SK-N-SH treated with all-trans-retinoic acid at 6 μM for 48 hours (cell line): Measurements from ENCODE around the gene PAQR5.

Experiments used
- ATAC-seq: fragments of 200-7000 bp; cut with Tn5 transposase; 3 replicates; pipeline ENCODE4 v1.9.1; 2020; ENCODE audit warnings: mild to moderate bottlenecking, moderate library complexity
- ARNTL ChIP-seq: fragments of 450-650 bp; formaldehyde crosslinking; IDR thresholded peaks from 2 replicates; pipeline ENCODE4 v1.5.0; 2020; ENCODE audit warnings: low read depth, mild to moderate bottlenecking, moderate library complexity, borderline replicate concordance
- BACH2 ChIP-seq: fragments of 250-450 bp; sonication (Bioruptor Pico); IDR thresholded peaks from 2 replicates; pipeline ENCODE4 v1.9.0; 2021; ENCODE audit warnings: mild to moderate bottlenecking, borderline replicate concordance
- CSDC2 ChIP-seq: fragments of 250-450 bp; sonication (Bioruptor Pico); IDR thresholded peaks from 2 replicates; pipeline ENCODE4 v1.5.0; 2020; ENCODE audit warnings: mild to moderate bottlenecking, moderate library complexity
- CSRNP3 ChIP-seq: fragments of 250-450 bp; sonication (Bioruptor Pico); IDR thresholded peaks from 2 replicates; pipeline ENCODE4 v1.5.1; 2021; ENCODE audit warnings: mild to moderate bottlenecking, moderate library complexity
- ESRRG ChIP-seq: fragments of 250-450 bp; sonication (Bioruptor Pico); IDR thresholded peaks from 2 replicates; pipeline ENCODE4 v1.6.1; 2021; ENCODE audit warnings: mild to moderate bottlenecking
- GLIS3 ChIP-seq: fragments of 250-450 bp; sonication (Bioruptor Pico); IDR thresholded peaks from 2 replicates; pipeline ENCODE4 v1.5.0; 2020; ENCODE audit warnings: mild to moderate bottlenecking, moderate library complexity
- ISL1 ChIP-seq: fragments of 250-450 bp; sonication (Bioruptor Pico); IDR thresholded peaks from 2 replicates; pipeline ENCODE4 v2.1.2; 2022; ENCODE audit warnings: mild to moderate bottlenecking, moderate library complexity
- OSR1 ChIP-seq: fragments of 250-450 bp; sonication (Bioruptor Pico); IDR thresholded peaks from 2 replicates; pipeline ENCODE4 v1.8.0; 2022; ENCODE audit warnings: moderate library complexity, mild to moderate bottlenecking, inconsistent platforms
- PPARA ChIP-seq: fragments of 250-450 bp; sonication (Bioruptor Pico); IDR thresholded peaks from 2 replicates; pipeline ENCODE4 v1.5.0; 2020; ENCODE audit warnings: mild to moderate bottlenecking, borderline replicate concordance
- RARB ChIP-seq: fragments of 250-450 bp; sonication (Bioruptor Pico); IDR thresholded peaks from 2 replicates; pipeline ENCODE4 v1.8.0; 2021; ENCODE audit warnings: mild to moderate bottlenecking, moderate library complexity
- SNAI2 ChIP-seq: fragments of 250-450 bp; sonication (Bioruptor Pico); IDR thresholded peaks from 2 replicates; pipeline ENCODE4 v1.5.0; 2020; ENCODE audit warnings: mild to moderate bottlenecking, moderate library complexity
- TCF4 ChIP-seq: fragments of 250-450 bp; sonication (Bioruptor Pico); IDR thresholded peaks from 2 replicates; pipeline ENCODE4 v1.8.0; 2021; ENCODE audit warnings: mild to moderate bottlenecking, moderate library complexity, borderline replicate concordance
- TOX ChIP-seq: fragments of 250-450 bp; sonication (Bioruptor Pico); IDR thresholded peaks from 2 replicates; pipeline ENCODE4 v1.8.0; 2021; ENCODE audit warnings: mild to moderate bottlenecking, moderate library complexity, borderline replicate concordance
- TSHZ2 ChIP-seq: fragments of 250-450 bp; sonication (Bioruptor Pico); IDR thresholded peaks from 2 replicates; pipeline ENCODE4 v1.5.0; 2020; ENCODE audit warnings: mild to moderate bottlenecking, moderate library complexity
- ZFP3 ChIP-seq: fragments of 250-450 bp; sonication (Bioruptor Pico); IDR thresholded peaks from 2 replicates; pipeline ENCODE4 v1.5.0; 2020; ENCODE audit warnings: mild to moderate bottlenecking, moderate library complexity
- ZFP30 ChIP-seq: fragments of 450-650 bp; formaldehyde crosslinking; IDR thresholded peaks from 2 replicates; pipeline ENCODE4 v1.5.0; 2022; ENCODE audit warnings: mild to moderate bottlenecking, moderate library complexity
- ZNF565 ChIP-seq: fragments of 450-650 bp; formaldehyde crosslinking; conservative IDR thresholded peaks from 2 replicates; pipeline ENCODE4 v1.5.0; 2020; ENCODE audit warnings: low read depth, mild to moderate bottlenecking, moderate library complexity
- ZNF70 ChIP-seq: fragments of 450-650 bp; formaldehyde crosslinking; IDR thresholded peaks from 2 replicates; pipeline ENCODE4 v1.5.0; 2020; ENCODE audit warnings: mild to moderate bottlenecking, moderate library complexity
- ZNF8 ChIP-seq: fragments of 450-650 bp; formaldehyde crosslinking; IDR thresholded peaks from 2 replicates; pipeline ENCODE4 v1.5.0; 2020; ENCODE audit warnings: mild to moderate bottlenecking, moderate library complexity
- TF ChIP-seq, protein P1 (sequence below): fragments of 250-450 bp; sonication (Bioruptor Pico); IDR thresholded peaks from 2 replicates; pipeline ENCODE4 v1.5.1; 2020; ENCODE audit warnings: low read depth, mild to moderate bottlenecking, moderate library complexity
- TF ChIP-seq, protein P2 (sequence below): fragments of 250-450 bp; sonication (Bioruptor Pico); IDR thresholded peaks from 2 replicates; pipeline ENCODE4 v1.8.0; 2020; ENCODE audit warnings: mild to moderate bottlenecking, moderate library complexity, borderline replicate concordance
- TF ChIP-seq, protein P3 (sequence below): fragments of 250-450 bp; sonication (Bioruptor Pico); IDR thresholded peaks from 2 replicates; pipeline ENCODE4 v1.8.0; 2021; ENCODE audit warnings: low read depth, mild to moderate bottlenecking, moderate library complexity, borderline replicate concordance

The PAQR5 gene

DNA sequence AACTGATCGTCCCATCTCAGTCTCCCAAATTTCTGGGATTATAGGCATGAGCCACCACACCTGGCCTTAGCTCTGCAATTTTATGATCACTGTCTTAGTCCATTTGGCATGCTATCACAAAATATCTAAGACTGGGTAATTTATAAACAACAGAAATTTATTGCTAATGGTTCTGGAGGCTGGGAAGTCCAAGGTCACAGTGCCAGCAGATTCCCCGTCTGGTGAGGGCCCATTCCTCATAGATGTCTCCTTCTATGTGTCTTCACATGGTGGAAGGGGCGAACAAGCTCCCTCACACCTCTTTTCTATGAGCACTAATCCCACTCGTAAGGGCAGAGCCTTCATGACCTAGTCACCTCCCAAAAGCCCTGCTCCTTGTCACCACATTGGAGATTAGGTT, 60.1 kb downstream of the PAQR5 start:
- ATAC-seq, result no peak

GRCh38 chr15:69359722-69360121, 61.0 kb downstream of the PAQR5 start:
- ATAC-seq, result no peak; the same call in 2 of the 3 replicates
- no peak for TF ChIP-seq ZNF70 (CRISPR knock-in tag)
- no peak for TF ChIP-seq TOX (CRISPR knock-in tag)
- TF ChIP-seq SNAI2, result no peak
- TF ChIP-seq ZFP3, result no peak
- TF ChIP-seq TCF4 (CRISPR knock-in tag), result no peak
- TF ChIP-seq TSHZ2 (CRISPR knock-in tag), result no peak
- TF ChIP-seq ISL1 (CRISPR knock-in tag), result no peak
- TF ChIP-seq CSDC2 (CRISPR knock-in tag), result no peak
- TF ChIP-seq, protein P1, sequence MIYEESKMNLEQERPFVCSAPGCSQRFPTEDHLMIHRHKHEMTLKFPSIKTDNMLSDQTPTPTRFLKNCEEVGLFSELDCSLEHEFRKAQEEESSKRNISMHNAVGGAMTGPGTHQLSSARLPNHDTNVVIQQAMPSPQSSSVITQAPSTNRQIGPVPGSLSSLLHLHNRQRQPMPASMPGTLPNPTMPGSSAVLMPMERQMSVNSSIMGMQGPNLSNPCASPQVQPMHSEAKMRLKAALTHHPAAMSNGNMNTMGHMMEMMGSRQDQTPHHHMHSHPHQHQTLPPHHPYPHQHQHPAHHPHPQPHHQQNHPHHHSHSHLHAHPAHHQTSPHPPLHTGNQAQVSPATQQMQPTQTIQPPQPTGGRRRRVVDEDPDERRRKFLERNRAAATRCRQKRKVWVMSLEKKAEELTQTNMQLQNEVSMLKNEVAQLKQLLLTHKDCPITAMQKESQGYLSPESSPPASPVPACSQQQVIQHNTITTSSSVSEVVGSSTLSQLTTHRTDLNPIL (CRISPR knock-in tag), result no peak
- TF ChIP-seq CSRNP3 (CRISPR knock-in tag), result no peak
- TF ChIP-seq, protein P2, sequence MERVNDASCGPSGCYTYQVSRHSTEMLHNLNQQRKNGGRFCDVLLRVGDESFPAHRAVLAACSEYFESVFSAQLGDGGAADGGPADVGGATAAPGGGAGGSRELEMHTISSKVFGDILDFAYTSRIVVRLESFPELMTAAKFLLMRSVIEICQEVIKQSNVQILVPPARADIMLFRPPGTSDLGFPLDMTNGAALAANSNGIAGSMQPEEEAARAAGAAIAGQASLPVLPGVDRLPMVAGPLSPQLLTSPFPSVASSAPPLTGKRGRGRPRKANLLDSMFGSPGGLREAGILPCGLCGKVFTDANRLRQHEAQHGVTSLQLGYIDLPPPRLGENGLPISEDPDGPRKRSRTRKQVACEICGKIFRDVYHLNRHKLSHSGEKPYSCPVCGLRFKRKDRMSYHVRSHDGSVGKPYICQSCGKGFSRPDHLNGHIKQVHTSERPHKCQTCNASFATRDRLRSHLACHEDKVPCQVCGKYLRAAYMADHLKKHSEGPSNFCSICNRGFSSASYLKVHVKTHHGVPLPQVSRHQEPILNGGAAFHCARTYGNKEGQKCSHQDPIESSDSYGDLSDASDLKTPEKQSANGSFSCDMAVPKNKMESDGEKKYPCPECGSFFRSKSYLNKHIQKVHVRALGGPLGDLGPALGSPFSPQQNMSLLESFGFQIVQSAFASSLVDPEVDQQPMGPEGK (CRISPR knock-in tag), result no peak
- TF ChIP-seq, all 23 proteins: peak for 0

More for the DNA sequence above, 60.1 kb downstream of the PAQR5 start:
- TF ChIP-seq TSHZ2 (CRISPR knock-in tag), result no peak
- TF ChIP-seq CSRNP3 (CRISPR knock-in tag), result no peak
- TF ChIP-seq TOX (CRISPR knock-in tag), result no peak
- TF ChIP-seq TCF4 (CRISPR knock-in tag), result no peak
- no peak for TF ChIP-seq GLIS3 (CRISPR knock-in tag)
- TF ChIP-seq ZNF70 (CRISPR knock-in tag), result no peak
- TF ChIP-seq ZFP3, result no peak
- no peak for TF ChIP-seq ZFP30 (CRISPR knock-in tag)
- TF ChIP-seq PPARA, result no peak
- TF ChIP-seq ZNF8 (CRISPR knock-in tag), result no peak
- no peak for TF ChIP-seq ZNF565 (CRISPR knock-in tag)
- TF ChIP-seq CSDC2 (CRISPR knock-in tag), result no peak
- no peak for TF ChIP-seq BACH2 (CRISPR knock-in tag)
- TF ChIP-seq, protein P3, sequence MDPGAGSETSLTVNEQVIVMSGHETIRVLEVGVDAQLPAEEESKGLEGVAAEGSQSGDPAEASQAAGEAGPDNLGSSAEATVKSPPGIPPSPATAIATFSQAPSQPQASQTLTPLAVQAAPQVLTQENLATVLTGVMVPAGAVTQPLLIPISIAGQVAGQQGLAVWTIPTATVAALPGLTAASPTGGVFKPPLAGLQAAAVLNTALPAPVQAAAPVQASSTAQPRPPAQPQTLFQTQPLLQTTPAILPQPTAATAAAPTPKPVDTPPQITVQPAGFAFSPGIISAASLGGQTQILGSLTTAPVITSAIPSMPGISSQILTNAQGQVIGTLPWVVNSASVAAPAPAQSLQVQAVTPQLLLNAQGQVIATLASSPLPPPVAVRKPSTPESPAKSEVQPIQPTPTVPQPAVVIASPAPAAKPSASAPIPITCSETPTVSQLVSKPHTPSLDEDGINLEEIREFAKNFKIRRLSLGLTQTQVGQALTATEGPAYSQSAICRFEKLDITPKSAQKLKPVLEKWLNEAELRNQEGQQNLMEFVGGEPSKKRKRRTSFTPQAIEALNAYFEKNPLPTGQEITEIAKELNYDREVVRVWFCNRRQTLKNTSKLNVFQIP (CRISPR knock-in tag), result no peak
- no peak for TF ChIP-seq OSR1
- no peak for TF ChIP-seq ISL1 (CRISPR knock-in tag)
- no peak for TF ChIP-seq ESRRG (CRISPR knock-in tag)
- no peak for TF ChIP-seq RARB (CRISPR knock-in tag)
- TF ChIP-seq SNAI2, result no peak
- no peak for TF ChIP-seq ARNTL
- TF ChIP-seq, all 23 proteins: peak for 0
